Skeletal muscle satellite cell (primary cell): ENCODE measurements around the gene FUT7.

Source experiments
- H3K27me3 ChIP-seq: 2 replicates; pipeline ENCODE4 v1.7.0; 2013; ENCODE audit warnings: low read length; ENCODE audit not compliant: control insufficient read depth, insufficient read depth
- H3K36me3 ChIP-seq: 2 replicates; pipeline ENCODE4 v1.7.0; 2013; ENCODE audit warnings: mild to moderate bottlenecking, control low read depth, low read length; ENCODE audit not compliant: insufficient read depth
- H3K4me1 ChIP-seq: 2 replicates; pipeline ENCODE4 v1.7.0; 2013; ENCODE audit warnings: low read length; ENCODE audit not compliant: control insufficient read depth, insufficient read depth
- H3K4me2 ChIP-seq: 2 replicates; pipeline ENCODE4 v1.7.0; 2013; ENCODE audit warnings: mild to moderate bottlenecking, low read length
- H3K4me3 ChIP-seq: 2 replicates; pipeline ENCODE4 v1.7.0; 2013; ENCODE audit warnings: low read length
- H3K9ac ChIP-seq: 2 replicates; pipeline ENCODE4 v1.7.0; 2013; ENCODE audit warnings: mild to moderate bottlenecking, low read depth, low read length, moderate library complexity
- H3K9me3 ChIP-seq: replicated peaks from 2 replicates; pipeline ENCODE4 v1.7.0; 2013; ENCODE audit warnings: mild to moderate bottlenecking, control low read depth, low read length

FUT7 gene

GRCh38 chr9:136988872-136989271 lies 43.0 kb downstream of the FUT7 start:
- peaks cover 14% of the 10 kb centered on the region for H3K27me3 ChIP-seq
- no peaks in the 10 kb centered on the region for H3K36me3 ChIP-seq

GRCh38 chr9:136985853-136986252 lies 46.0 kb downstream of the FUT7 start:
- Histone ChIP-seq H3K4me1 (peaks cover 6% of the 10 kb centered on the region), H3K27me3 (peaks cover 20% of the 10 kb centered on the region), H3K4me3 (no peak overlapping the region), H3K9me3 (no peaks in the 10 kb centered on the region), H3K4me2 (no peak overlapping the region), H3K36me3 (no peaks in the 10 kb centered on the region), H3K9ac (no peak overlapping the region)

More at GRCh38 chr9:136988872-136989271, 43.0 kb downstream of the FUT7 start:
- Histone ChIP-seq H3K4me1 (peaks cover 12% of the 10 kb centered on the region), H3K9me3 (no peaks in the 10 kb centered on the region), H3K4me2 (no peak overlapping the region), H3K4me3 (no peak overlapping the region), H3K9ac (no peak overlapping the region)

GRCh38 chr9:136985027-136985602 lies 46.8 kb downstream of the FUT7 start:
- peaks cover 20% of the 10 kb centered on the region for H3K27me3 ChIP-seq
- H3K4me1 ChIP-seq: peaks cover 6% of the 10 kb centered on the region
- no peaks in the 10 kb centered on the region for H3K9me3 ChIP-seq
- no peak overlapping the region for H3K4me3 ChIP-seq
- H3K9ac ChIP-seq: no peak overlapping the region
- H3K4me2 ChIP-seq: no peak overlapping the region
- H3K36me3 ChIP-seq: no peaks in the 10 kb centered on the region

- no peak overlapping the region for H3K4me3 ChIP-seq
Observed at GRCh38 chr9:136984464-136985026, 47.3 kb downstream of the FUT7 start.

GRCh38 chr9:136983656-136984314 lies 48.1 kb downstream of the FUT7 start:
- Histone ChIP-seq H3K9ac (no peak overlapping the region), H3K4me2 (no peak overlapping the region), H3K4me1 (peaks cover 6% of the 10 kb centered on the region), H3K4me3 (no peak overlapping the region), H3K36me3 (no peaks in the 10 kb centered on the region), H3K27me3 (peaks cover 20% of the 10 kb centered on the region), H3K9me3 (no peaks in the 10 kb centered on the region)

More at GRCh38 chr9:136984464-136985026, 47.3 kb downstream of the FUT7 start:
- H3K9ac ChIP-seq: no peak overlapping the region
- no peaks in the 10 kb centered on the region for H3K36me3 ChIP-seq
- no peak overlapping the region for H3K4me2 ChIP-seq
- H3K27me3 ChIP-seq: peaks cover 20% of the 10 kb centered on the region
- H3K4me1 ChIP-seq: peaks cover 6% of the 10 kb centered on the region
- H3K9me3 ChIP-seq: no peaks in the 10 kb centered on the region

- no peak overlapping the region for H3K4me3 ChIP-seq
Observed at GRCh38 chr9:136983167-136983566, 48.7 kb downstream of the FUT7 start.

GRCh38 chr9:136982232-136983051 lies 49.4 kb downstream of the FUT7 start, which contains the start of gene LCNL1:
TSS of gene LCNL1 (plus strand) at chr9:136982993. CDS start at chr9:136983587, 594 bp downstream.
- H3K4me2 ChIP-seq: no peak within 1 kb of the TSS
- no peaks in the 10 kb centered on the region for H3K36me3 ChIP-seq
- H3K9me3 ChIP-seq: no peaks in the 10 kb centered on the region
- no peak within 1 kb of the TSS for H3K4me3 ChIP-seq
- peaks cover 14% of the 10 kb centered on the region for H3K4me1 ChIP-seq
- H3K27me3 ChIP-seq: peaks cover 20% of the 10 kb centered on the region
- H3K9ac ChIP-seq: no peak within 1 kb of the TSS

More at GRCh38 chr9:136983167-136983566, 48.7 kb downstream of the FUT7 start:
- Histone ChIP-seq H3K4me1 (peaks cover 7% of the 10 kb centered on the region), H3K4me2 (no peak overlapping the region), H3K36me3 (no peaks in the 10 kb centered on the region), H3K9ac (no peak overlapping the region), H3K9me3 (no peaks in the 10 kb centered on the region), H3K27me3 (peaks cover 20% of the 10 kb centered on the region)

GRCh38 chr9:136981588-136982231 lies 50.2 kb downstream of the FUT7 start:
- Histone ChIP-seq H3K9me3 (no peaks in the 10 kb centered on the region), H3K9ac (no peak overlapping the region), H3K4me2 (no peak overlapping the region), H3K4me3 (no peak overlapping the region), H3K4me1 (peaks cover 21% of the 10 kb centered on the region), H3K27me3 (peaks cover 20% of the 10 kb centered on the region), H3K36me3 (no peaks in the 10 kb centered on the region)

GRCh38 chr9:136980669-136981478 lies 51.0 kb downstream of the FUT7 start:
- H3K9me3 ChIP-seq: no peaks in the 10 kb centered on the region
- no peak overlapping the region for H3K4me3 ChIP-seq
- H3K9ac ChIP-seq: no peak overlapping the region
- H3K36me3 ChIP-seq: no peaks in the 10 kb centered on the region
- no peak overlapping the region for H3K4me2 ChIP-seq
- peaks cover 26% of the 10 kb centered on the region for H3K4me1 ChIP-seq
- H3K27me3 ChIP-seq: peaks cover 20% of the 10 kb centered on the region
